Measurements from ENCODE around the gene CHRNE.
"Not testable (repeated sequence)": the region's sequence is repeated elsewhere in the genome, so short reads cannot be mapped to it uniquely, and the experiment has no call there.

Gene CHRNE

GRCh38 chr17:4884489-4884888 lies 18.4 kb downstream of the CHRNE start:
- Histone ChIP-seq H3K9ac (ENCODE audit: low read length in 2 of 2) (no peak overlapping the region), H3K4me1 (ENCODE audit: control insufficient read depth, insufficient read depth, low read length) (no peaks in the 10 kb centered on the region), H3K4me3 (ENCODE audit: low read length in 2 of 2) (no peak overlapping the region), H3K9me3 (ENCODE audit: control insufficient read depth in 2 of 2, low read length in 2 of 2) (no peaks in the 10 kb centered on the region), H3K27me3 (ENCODE audit: control insufficient read depth in 1 of 2, insufficient read depth in 2 of 2, low read length in 2 of 2) (no peaks in the 10 kb centered on the region), H3K27ac (ENCODE audit: low read length) (no peak overlapping the region), H3K36me3 (ENCODE audit: control insufficient read depth in 2 of 2, insufficient read depth in 2 of 2, low read length in 2 of 2) (peaks cover 29 to 31% of the 10 kb centered on the region in 2 donors)

GRCh38 chr17:4881761-4882555 lies 20.9 kb downstream of the CHRNE start:
- peaks cover 6% of the 10 kb centered on the region for H3K4me1 ChIP-seq (ENCODE audit: control insufficient read depth, insufficient read depth, low read length)
- H3K4me3 ChIP-seq (ENCODE audit: low read length in 2 of 2) = no peak overlapping the region
- H3K36me3 ChIP-seq (ENCODE audit: control insufficient read depth in 2 of 2, insufficient read depth in 2 of 2, low read length in 2 of 2) = peaks cover 32 to 36% of the 10 kb centered on the region in 2 donors
- H3K27ac ChIP-seq (ENCODE audit: low read length) = no peak overlapping the region
- H3K9me3 ChIP-seq (ENCODE audit: control insufficient read depth in 2 of 2, low read length in 2 of 2) = no peaks in the 10 kb centered on the region
- H3K27me3 ChIP-seq (ENCODE audit: control insufficient read depth in 1 of 2, insufficient read depth in 2 of 2, low read length in 2 of 2) = no peaks in the 10 kb centered on the region
- H3K9ac ChIP-seq (ENCODE audit: low read length in 2 of 2) = no peak overlapping the region

- H3K36me3 ChIP-seq (ENCODE audit: control insufficient read depth in 2 of 2, insufficient read depth in 2 of 2, low read length in 2 of 2) = peaks cover 21 to 25% of the 10 kb centered on the region in 2 donors
- H3K27ac ChIP-seq (ENCODE audit: low read length) = no peak overlapping the region
- no peak overlapping the region for H3K9ac ChIP-seq (ENCODE audit: low read length in 2 of 2)
- no peaks in the 10 kb centered on the region for H3K9me3 ChIP-seq (ENCODE audit: control insufficient read depth in 2 of 2, low read length in 2 of 2)
- no peak overlapping the region for H3K4me3 ChIP-seq (ENCODE audit: low read length in 2 of 2)
- no peaks in the 10 kb centered on the region for H3K27me3 ChIP-seq (ENCODE audit: control insufficient read depth in 1 of 2, insufficient read depth in 2 of 2, low read length in 2 of 2)
- H3K4me1 ChIP-seq (ENCODE audit: control insufficient read depth, insufficient read depth, low read length) = peaks cover 6% of the 10 kb centered on the region
Measured at GRCh38 chr17:4880857-4881256, 22.0 kb downstream of the CHRNE start.

- H3K4me3 ChIP-seq (ENCODE audit: low read length in 2 of 2) = no peak overlapping the region
- no peak overlapping the region for H3K9ac ChIP-seq (ENCODE audit: low read length in 2 of 2)
- no peak overlapping the region for H3K27ac ChIP-seq (ENCODE audit: low read length)
- no peaks in the 10 kb centered on the region for H3K9me3 ChIP-seq (ENCODE audit: control insufficient read depth in 2 of 2, low read length in 2 of 2)
- no peaks in the 10 kb centered on the region for H3K27me3 ChIP-seq (ENCODE audit: control insufficient read depth in 1 of 2, insufficient read depth in 2 of 2, low read length in 2 of 2)
- H3K36me3 ChIP-seq (ENCODE audit: control insufficient read depth in 2 of 2, insufficient read depth in 2 of 2, low read length in 2 of 2) = peaks cover 9 to 15% of the 10 kb centered on the region in 2 donors
- H3K4me1 ChIP-seq (ENCODE audit: control insufficient read depth, insufficient read depth, low read length) = peaks cover 6% of the 10 kb centered on the region
Measured at GRCh38 chr17:4879601-4880000, 23.3 kb downstream of the CHRNE start.

- no peak overlapping the region for H3K9ac ChIP-seq (ENCODE audit: low read length in 2 of 2)
- H3K9me3 ChIP-seq (ENCODE audit: control insufficient read depth in 2 of 2, low read length in 2 of 2) = no peaks in the 10 kb centered on the region
- no peak overlapping the region for H3K27ac ChIP-seq (ENCODE audit: low read length)
- H3K36me3 ChIP-seq (ENCODE audit: control insufficient read depth in 2 of 2, insufficient read depth in 2 of 2, low read length in 2 of 2) = peaks cover 3 to 11% of the 10 kb centered on the region in 2 donors
- H3K4me3 ChIP-seq (ENCODE audit: low read length in 2 of 2) = no peak overlapping the region
- H3K27me3 ChIP-seq (ENCODE audit: control insufficient read depth in 1 of 2, insufficient read depth in 2 of 2, low read length in 2 of 2) = no peaks in the 10 kb centered on the region
- peaks cover 6% of the 10 kb centered on the region for H3K4me1 ChIP-seq (ENCODE audit: control insufficient read depth, insufficient read depth, low read length)
Measured at GRCh38 chr17:4877089-4877488, 25.8 kb downstream of the CHRNE start.

- Histone ChIP-seq H3K36me3 (ENCODE audit: control insufficient read depth in 2 of 2, insufficient read depth in 2 of 2, low read length in 2 of 2) (no peaks in the 10 kb centered on the region), H3K4me3 (ENCODE audit: low read length in 2 of 2) (no peak overlapping the region), H3K27ac (ENCODE audit: low read length) (no peak overlapping the region), H3K4me1 (ENCODE audit: control insufficient read depth, insufficient read depth, low read length) (peaks cover 4% of the 10 kb centered on the region), H3K9ac (ENCODE audit: low read length in 2 of 2) (no peak overlapping the region), H3K9me3 (ENCODE audit: control insufficient read depth in 2 of 2, low read length in 2 of 2) (no peaks in the 10 kb centered on the region), H3K27me3 (ENCODE audit: control insufficient read depth in 1 of 2, insufficient read depth in 2 of 2, low read length in 2 of 2) (no peaks in the 10 kb centered on the region)
Measured at GRCh38 chr17:4872786-4873185, 30.1 kb downstream of the CHRNE start.

- H3K27ac ChIP-seq (ENCODE audit: low read length) = no peak overlapping the region
- no peaks in the 10 kb centered on the region for H3K9me3 ChIP-seq (ENCODE audit: control insufficient read depth in 2 of 2, low read length in 2 of 2)
- H3K36me3 ChIP-seq (ENCODE audit: control insufficient read depth in 2 of 2, insufficient read depth in 2 of 2, low read length in 2 of 2) = no peaks in the 10 kb centered on the region
- no peaks in the 10 kb centered on the region for H3K4me1 ChIP-seq (ENCODE audit: control insufficient read depth, insufficient read depth, low read length)
- H3K27me3 ChIP-seq (ENCODE audit: control insufficient read depth in 1 of 2, insufficient read depth in 2 of 2, low read length in 2 of 2) = no peaks in the 10 kb centered on the region
- H3K4me3 ChIP-seq (ENCODE audit: low read length in 2 of 2) = no peak overlapping the region
- H3K9ac ChIP-seq (ENCODE audit: low read length in 2 of 2) = no peak overlapping the region
Measured at GRCh38 chr17:4870855-4871254, 32.0 kb downstream of the CHRNE start.

- not testable (repeated sequence) for H3K27ac ChIP-seq (ENCODE audit: low read length); H3K9ac ChIP-seq (ENCODE audit: low read length in 2 of 2); H3K27me3 ChIP-seq (ENCODE audit: control insufficient read depth in 1 of 2, insufficient read depth in 2 of 2, low read length in 2 of 2); H3K36me3 ChIP-seq (ENCODE audit: control insufficient read depth in 2 of 2, insufficient read depth in 2 of 2, low read length in 2 of 2); H3K4me1 ChIP-seq (ENCODE audit: control insufficient read depth, insufficient read depth, low read length); H3K9me3 ChIP-seq (ENCODE audit: control insufficient read depth in 2 of 2, low read length in 2 of 2); H3K4me3 ChIP-seq (ENCODE audit: low read length in 2 of 2)
Measured at GRCh38 chr17:4869058-4869998, 33.6 kb downstream of the CHRNE start.

GRCh38 chr17:4867535-4867934 lies 35.4 kb downstream of the CHRNE start:
- not testable (repeated sequence) for H3K9me3 ChIP-seq (ENCODE audit: control insufficient read depth in 2 of 2, low read length in 2 of 2); H3K27ac ChIP-seq (ENCODE audit: low read length); H3K4me3 ChIP-seq (ENCODE audit: low read length in 2 of 2); H3K36me3 ChIP-seq (ENCODE audit: control insufficient read depth in 2 of 2, insufficient read depth in 2 of 2, low read length in 2 of 2); H3K9ac ChIP-seq (ENCODE audit: low read length in 2 of 2); H3K27me3 ChIP-seq (ENCODE audit: control insufficient read depth in 1 of 2, insufficient read depth in 2 of 2, low read length in 2 of 2); H3K4me1 ChIP-seq (ENCODE audit: control insufficient read depth, insufficient read depth, low read length)

GRCh38 chr17:4863321-4863720 lies 39.6 kb downstream of the CHRNE start:
- no peaks in the 10 kb centered on the region for H3K27me3 ChIP-seq (ENCODE audit: control insufficient read depth in 1 of 2, insufficient read depth in 2 of 2, low read length in 2 of 2)
- no peak overlapping the region for H3K9ac ChIP-seq (ENCODE audit: low read length in 2 of 2)
- no peaks in the 10 kb centered on the region for H3K9me3 ChIP-seq (ENCODE audit: control insufficient read depth in 2 of 2, low read length in 2 of 2)
- no peak overlapping the region for H3K27ac ChIP-seq (ENCODE audit: low read length)
- peaks cover 0 to 6% of the 10 kb centered on the region in 2 donors for H3K36me3 ChIP-seq (ENCODE audit: control insufficient read depth in 2 of 2, insufficient read depth in 2 of 2, low read length in 2 of 2)
- H3K4me1 ChIP-seq (ENCODE audit: control insufficient read depth, insufficient read depth, low read length) = peaks cover 14% of the 10 kb centered on the region
- H3K4me3 ChIP-seq (ENCODE audit: low read length in 2 of 2) = no peak overlapping the region
